Erythroblast (primary cell): Measurements from ENCODE around the gene OR7C1.
"Not testable (repeated sequence)": the region's sequence is repeated elsewhere in the genome, so short reads cannot be mapped to it uniquely, and the experiment has no call there.

ENCODE experiments used
- DNase-seq, 2 experiments: peaks; one replicate each; lab custom pipeline; 2025; lab: John Stamatoyannopoulos, UW
- GATA1 ChIP-seq: IDR thresholded peaks from 2 replicates; pipeline ENCODE4 v1.6.1; 2011; ENCODE audit warnings: low read depth, mild to moderate bottlenecking, control low read depth, low read length, moderate library complexity
- POLR2A ChIP-seq: IDR thresholded peaks from 2 replicates; pipeline ENCODE4 v1.6.1; 2011; ENCODE audit warnings: mild to moderate bottlenecking, low read length

OR7C1 gene

GRCh38 chr19:14775869-14776586, 59.0 kb downstream of the OR7C1 start:
- no peak for TF ChIP-seq POLR2A
- no peak for TF ChIP-seq GATA1
- DNase-seq, result no peak

GRCh38 chr19:14775326-14775725, 59.7 kb downstream of the OR7C1 start:
- not testable (repeated sequence) for DNase-seq

DNA sequence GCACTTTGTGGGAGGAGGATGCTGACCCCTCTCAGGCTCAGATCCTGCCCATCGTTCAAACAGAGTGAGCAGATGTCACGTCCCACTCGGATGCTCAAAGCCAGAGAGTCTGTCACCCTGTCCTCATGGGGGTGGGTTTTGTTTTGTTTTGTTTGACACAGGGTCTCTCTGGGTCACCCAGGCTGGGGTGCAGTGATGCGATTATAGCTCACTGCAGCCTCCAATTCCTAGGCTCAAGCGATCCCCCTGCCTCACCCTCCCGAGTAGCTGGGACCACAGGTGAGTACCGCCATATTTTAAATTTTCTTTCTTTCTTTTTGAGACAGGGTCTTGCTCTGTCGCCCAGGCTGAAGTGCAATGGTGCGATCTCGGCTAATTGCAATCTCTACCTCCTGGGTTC, 60.6 kb downstream of the OR7C1 start:
- TF ChIP-seq POLR2A, result no peak
- TF ChIP-seq GATA1, result no peak
- no peak for DNase-seq

GRCh38 chr19:14773722-14774121, 61.3 kb downstream of the OR7C1 start:
- not testable (repeated sequence) for DNase-seq

- DNase-seq, result no peak
- TF ChIP-seq GATA1 (no peak), POLR2A (no peak)
Observed at GRCh38 chr19:14772995-14773394, 62.0 kb downstream of the OR7C1 start.

- TF ChIP-seq GATA1, result no peak
- no peak for TF ChIP-seq POLR2A
- DNase-seq, result no peak
Observed at GRCh38 chr19:14772467-14772866, 62.5 kb downstream of the OR7C1 start.

DNA sequence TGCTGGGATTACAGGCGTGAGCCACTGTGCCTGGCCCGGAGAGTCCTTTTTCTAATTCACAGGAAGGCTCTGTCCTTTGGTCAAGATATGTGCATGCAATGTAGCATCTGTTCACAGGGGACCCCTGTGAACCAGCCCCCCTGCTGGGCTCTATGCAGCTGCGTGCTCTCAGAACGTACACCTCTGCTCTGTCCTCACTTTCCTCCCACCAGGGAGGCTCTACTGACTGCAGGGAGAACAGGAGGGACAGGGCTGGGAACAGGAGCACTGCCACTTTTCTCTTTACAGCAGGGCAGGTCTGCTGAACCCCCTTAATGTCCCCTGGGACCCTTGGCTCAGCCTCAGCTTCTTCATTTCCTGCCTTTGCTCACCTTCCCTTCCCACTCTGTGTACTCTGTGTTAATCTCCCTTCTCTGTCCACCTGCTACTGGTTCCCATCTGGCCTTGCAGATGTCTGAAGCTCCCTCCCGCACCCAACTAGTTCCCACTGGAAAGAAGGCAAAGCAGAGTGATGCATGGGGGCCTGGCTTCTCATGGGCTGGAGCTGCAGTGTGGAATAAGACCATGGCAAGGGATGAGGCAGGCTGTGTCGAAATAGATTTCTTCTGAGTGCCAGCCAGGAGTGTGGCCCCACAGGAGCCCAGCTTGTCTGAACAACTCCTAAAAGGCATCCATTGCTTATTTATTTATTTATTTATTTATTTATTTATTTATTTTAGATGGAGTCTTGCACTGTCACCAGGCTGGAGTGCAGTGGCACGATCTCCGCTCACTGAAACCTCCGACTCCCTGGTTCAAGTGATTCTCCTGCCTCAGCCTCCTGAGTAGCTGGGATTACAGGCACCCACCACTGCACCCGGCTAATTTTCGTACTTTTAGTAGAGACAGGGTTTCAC, 63.8 kb downstream of the OR7C1 start:
- no peak for TF ChIP-seq POLR2A
- DNase-seq, result no peak

DNA sequence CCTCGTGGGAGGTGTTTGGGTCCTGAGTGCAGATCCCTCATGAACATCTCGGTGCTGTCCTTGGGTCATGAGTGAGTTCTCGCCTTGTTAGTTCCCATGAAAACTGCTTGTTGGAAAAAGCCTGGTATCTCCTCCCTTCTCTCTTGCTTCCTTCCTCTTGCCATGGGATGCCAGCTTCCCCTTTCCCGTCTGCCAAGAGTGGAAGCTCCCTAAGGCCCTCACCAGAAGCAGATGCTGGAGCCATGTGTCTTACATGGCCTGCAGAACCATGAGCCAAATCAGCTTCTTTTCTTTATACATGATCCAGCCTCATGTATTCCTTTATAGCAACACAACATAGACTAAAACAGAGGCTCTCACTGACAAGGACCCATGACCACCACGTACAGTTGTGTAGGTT, 64.8 kb downstream of the OR7C1 start:
- TF ChIP-seq GATA1 (no peak), POLR2A (no peak)
- no peak for DNase-seq

DNA sequence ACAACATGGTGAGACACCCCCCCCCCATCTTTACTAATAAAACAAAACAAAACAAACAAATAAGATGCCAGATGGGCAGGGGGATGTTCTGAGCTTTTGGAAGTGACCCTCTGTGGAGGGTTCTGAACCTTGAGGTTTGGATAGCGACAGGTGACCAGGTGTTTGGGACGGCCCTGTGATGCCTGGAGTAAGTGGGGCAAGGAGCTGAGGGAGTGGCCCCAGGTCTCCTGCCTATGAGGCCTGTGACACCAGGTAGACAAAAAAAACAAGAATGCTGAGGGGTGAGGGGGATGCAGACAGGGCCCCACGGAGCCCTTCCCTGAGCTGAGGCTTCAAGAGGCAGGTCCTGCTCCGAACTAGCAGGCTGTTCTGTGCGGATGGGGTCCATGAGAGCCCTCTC, 65.8 kb downstream of the OR7C1 start:
- DNase-seq, result no peak
- TF ChIP-seq POLR2A (no peak), GATA1 (no peak)

- DNase-seq, result no peak
- TF ChIP-seq GATA1 (no peak), POLR2A (peak; percentile 54)
Observed at GRCh38 chr19:14768001-14768400, 67.0 kb downstream of the OR7C1 start.

GRCh38 chr19:14767466-14767971, 67.5 kb downstream of the OR7C1 start:
- TF ChIP-seq GATA1 (no peak), POLR2A (peak; percentile 52)
- DNase-seq, result no peak

- not testable (repeated sequence) for DNase-seq
Observed at GRCh38 chr19:14765841-14766240, 69.1 kb downstream of the OR7C1 start.

- not testable (repeated sequence) for DNase-seq
- TF ChIP-seq POLR2A, result peak; percentile 29
Observed at GRCh38 chr19:14765403-14765802, 69.6 kb downstream of the OR7C1 start.

DNA sequence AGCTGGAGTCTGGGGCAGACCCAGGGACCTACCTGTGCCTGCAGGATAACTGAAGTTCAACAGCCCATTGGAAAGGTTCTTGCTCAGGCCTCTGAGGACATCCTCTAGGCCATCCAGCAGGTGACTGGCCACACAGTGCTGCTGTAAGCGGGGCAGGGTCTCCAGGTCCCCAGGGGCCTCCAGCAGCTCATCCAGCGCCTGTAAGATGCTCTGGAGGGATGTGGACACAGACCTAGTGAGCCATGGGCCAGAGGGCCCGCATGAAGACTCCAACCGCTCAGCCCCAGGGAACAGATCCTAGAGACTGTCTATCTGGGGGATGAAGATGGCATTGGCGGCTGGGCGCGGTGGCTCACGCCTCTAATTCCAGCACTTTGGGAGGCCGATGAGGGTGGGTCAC, 70.6 kb downstream of the OR7C1 start:
- TF ChIP-seq GATA1 (no peak), POLR2A (no peak)

More for the DNA sequence above, 70.6 kb downstream of the OR7C1 start:
- no peak for DNase-seq
